ENCODE data around the gene PRKD3.

Gene PRKD3

GRCh38 chr2:37354531-37354930 lies 29.9 kb upstream of the PRKD3 start:
- no peak overlapping the region for H3K27ac Mint-ChIP-seq
- H3K9me3 Mint-ChIP-seq, result no peaks in the 10 kb centered on the region
- no peaks in the 10 kb centered on the region for H3K36me3 Mint-ChIP-seq (ENCODE audit: low read depth)
- peaks cover 51% of the 10 kb centered on the region for H3K27me3 Mint-ChIP-seq (ENCODE audit: low read depth)
- H3K4me3 Mint-ChIP-seq, result no peak overlapping the region
- no peaks in the 10 kb centered on the region for H3K4me1 Mint-ChIP-seq (ENCODE audit: low read depth)

- no peaks in the 10 kb centered on the region for H3K9me3 Mint-ChIP-seq
- peaks cover 60% of the 10 kb centered on the region for H3K27me3 Mint-ChIP-seq (ENCODE audit: low read depth)
- no peaks in the 10 kb centered on the region for H3K4me1 Mint-ChIP-seq (ENCODE audit: low read depth)
- no peaks in the 10 kb centered on the region for H3K36me3 Mint-ChIP-seq (ENCODE audit: low read depth)
- H3K4me3 Mint-ChIP-seq, result no peak overlapping the region
- no peak overlapping the region for H3K27ac Mint-ChIP-seq
These were observed 25.4 kb upstream of the PRKD3 start for GRCh38 chr2:37350034-37350433.

GRCh38 chr2:37349231-37349860 lies 24.7 kb upstream of the PRKD3 start:
- Mint-ChIP-seq H3K36me3 (ENCODE audit: low read depth) (no peaks in the 10 kb centered on the region), H3K27ac (no peak overlapping the region), H3K27me3 (ENCODE audit: low read depth) (peaks cover 59% of the 10 kb centered on the region), H3K4me3 (no peak overlapping the region), H3K9me3 (no peaks in the 10 kb centered on the region), H3K4me1 (ENCODE audit: low read depth) (peaks cover 3% of the 10 kb centered on the region)

GRCh38 chr2:37348155-37348554 lies 23.5 kb upstream of the PRKD3 start:
- Mint-ChIP-seq H3K4me3 (no peak overlapping the region), H3K4me1 (ENCODE audit: low read depth) (peaks cover 5% of the 10 kb centered on the region), H3K27me3 (ENCODE audit: low read depth) (peaks cover 61% of the 10 kb centered on the region), H3K9me3 (no peaks in the 10 kb centered on the region), H3K27ac (no peak overlapping the region), H3K36me3 (ENCODE audit: low read depth) (no peaks in the 10 kb centered on the region)

GRCh38 chr2:37344453-37345361 lies 20.1 kb upstream of the PRKD3 start, which contains the start of gene QPCT:
Gene QPCT (plus strand): TSS chr2:37344630. CDS start chr2:37344732, 102 bp downstream.
- peaks cover 83% of the 10 kb centered on the region for H3K27me3 Mint-ChIP-seq (ENCODE audit: low read depth)
- H3K4me1 Mint-ChIP-seq (ENCODE audit: low read depth), result peaks cover 5% of the 10 kb centered on the region
- H3K27ac Mint-ChIP-seq, result no peak within 1 kb of the TSS
- peak within 1 kb of the TSS; percentile 70 for H3K4me3 Mint-ChIP-seq
- H3K36me3 Mint-ChIP-seq (ENCODE audit: low read depth), result no peaks in the 10 kb centered on the region
- H3K9me3 Mint-ChIP-seq, result no peaks in the 10 kb centered on the region

- no peaks in the 10 kb centered on the region for H3K9me3 Mint-ChIP-seq
- no peak overlapping the region for H3K27ac Mint-ChIP-seq
- peak overlapping the region; percentile 9 for H3K4me3 Mint-ChIP-seq
- peaks cover 87% of the 10 kb centered on the region for H3K27me3 Mint-ChIP-seq (ENCODE audit: low read depth)
- H3K4me1 Mint-ChIP-seq (ENCODE audit: low read depth), result peaks cover 5% of the 10 kb centered on the region
- no peaks in the 10 kb centered on the region for H3K36me3 Mint-ChIP-seq (ENCODE audit: low read depth)
These were observed 19.2 kb upstream of the PRKD3 start for GRCh38 chr2:37343537-37344434.

GRCh38 chr2:37342591-37343220 lies 18.1 kb upstream of the PRKD3 start:
- H3K4me3 Mint-ChIP-seq, result no peak overlapping the region
- H3K4me1 Mint-ChIP-seq (ENCODE audit: low read depth), result peaks cover 5% of the 10 kb centered on the region
- H3K27me3 Mint-ChIP-seq (ENCODE audit: low read depth), result peaks cover 87% of the 10 kb centered on the region
- no peaks in the 10 kb centered on the region for H3K36me3 Mint-ChIP-seq (ENCODE audit: low read depth)
- no peaks in the 10 kb centered on the region for H3K9me3 Mint-ChIP-seq
- H3K27ac Mint-ChIP-seq, result no peak overlapping the region

- Mint-ChIP-seq H3K9me3 (no peaks in the 10 kb centered on the region), H3K27me3 (ENCODE audit: low read depth) (peaks cover 80% of the 10 kb centered on the region), H3K27ac (no peak overlapping the region), H3K36me3 (ENCODE audit: low read depth) (no peaks in the 10 kb centered on the region), H3K4me1 (ENCODE audit: low read depth) (peaks cover 5% of the 10 kb centered on the region), H3K4me3 (no peak overlapping the region)
These were observed 16.0 kb upstream of the PRKD3 start for GRCh38 chr2:37340637-37341036.

GRCh38 chr2:37338933-37339332 lies 14.3 kb upstream of the PRKD3 start:
- H3K9me3 Mint-ChIP-seq, result no peaks in the 10 kb centered on the region
- no peaks in the 10 kb centered on the region for H3K4me1 Mint-ChIP-seq (ENCODE audit: low read depth)
- H3K27ac Mint-ChIP-seq, result no peak overlapping the region
- peaks cover 76% of the 10 kb centered on the region for H3K27me3 Mint-ChIP-seq (ENCODE audit: low read depth)
- no peaks in the 10 kb centered on the region for H3K36me3 Mint-ChIP-seq (ENCODE audit: low read depth)
- H3K4me3 Mint-ChIP-seq, result no peak overlapping the region

GRCh38 chr2:37337620-37338280 lies 13.1 kb upstream of the PRKD3 start:
- H3K4me1 Mint-ChIP-seq (ENCODE audit: low read depth), result no peaks in the 10 kb centered on the region
- no peaks in the 10 kb centered on the region for H3K9me3 Mint-ChIP-seq
- no peak overlapping the region for H3K4me3 Mint-ChIP-seq
- H3K27me3 Mint-ChIP-seq (ENCODE audit: low read depth), result peaks cover 76% of the 10 kb centered on the region
- H3K36me3 Mint-ChIP-seq (ENCODE audit: low read depth), result no peaks in the 10 kb centered on the region
- no peak overlapping the region for H3K27ac Mint-ChIP-seq

- no peaks in the 10 kb centered on the region for H3K9me3 Mint-ChIP-seq
- H3K4me3 Mint-ChIP-seq, result no peak overlapping the region
- no peak overlapping the region for H3K27ac Mint-ChIP-seq
- no peaks in the 10 kb centered on the region for H3K4me1 Mint-ChIP-seq (ENCODE audit: low read depth)
- H3K27me3 Mint-ChIP-seq (ENCODE audit: low read depth), result peaks cover 73% of the 10 kb centered on the region
- no peaks in the 10 kb centered on the region for H3K36me3 Mint-ChIP-seq (ENCODE audit: low read depth)
These were observed 11.0 kb upstream of the PRKD3 start for GRCh38 chr2:37335604-37336003.

- no peak overlapping the region for H3K4me3 Mint-ChIP-seq
- no peaks in the 10 kb centered on the region for H3K9me3 Mint-ChIP-seq
- H3K36me3 Mint-ChIP-seq (ENCODE audit: low read depth), result no peaks in the 10 kb centered on the region
- no peaks in the 10 kb centered on the region for H3K4me1 Mint-ChIP-seq (ENCODE audit: low read depth)
- peaks cover 61% of the 10 kb centered on the region for H3K27me3 Mint-ChIP-seq (ENCODE audit: low read depth)
- H3K27ac Mint-ChIP-seq, result no peak overlapping the region
These were observed 8.6 kb upstream of the PRKD3 start for GRCh38 chr2:37333256-37333655.

- Mint-ChIP-seq H3K27me3 (ENCODE audit: low read depth) (peaks cover 61% of the 10 kb centered on the region), H3K4me1 (ENCODE audit: low read depth) (no peaks in the 10 kb centered on the region), H3K9me3 (no peaks in the 10 kb centered on the region), H3K4me3 (no peak overlapping the region), H3K27ac (no peak overlapping the region), H3K36me3 (ENCODE audit: low read depth) (no peaks in the 10 kb centered on the region)
These were observed 7.9 kb upstream of the PRKD3 start for GRCh38 chr2:37332560-37332959.

Measured in T-helper 1 cell treated with Interleukin-12 subunit alpha and Interleukin-12 subunit beta and Interleukin-4 antibody, amounts not matched to agents 30 μg/mL and 1 μg/mL, for 36 hours (primary cell).